IMR-90 (cell line): ENCODE measurements around the gene ZNRF3.

Experiments used
- CEBPB ChIP-seq: IDR thresholded peaks from 2 replicates; pipeline ENCODE4 v1.6.1; 2012; ENCODE audit warnings: low read depth, low read length, improper control_type of control experiment
- MAFK ChIP-seq: IDR thresholded peaks from 2 replicates; pipeline ENCODE4 v1.6.1; 2012; ENCODE audit warnings: low read depth, low read length, improper control_type of control experiment
- POLR2A ChIP-seq: IDR thresholded peaks from 2 replicates; pipeline ENCODE4 v1.6.1; 2012; ENCODE audit warnings: mild to moderate bottlenecking, low read depth, low read length
- TF ChIP-seq, protein P1 (sequence below): conservative IDR thresholded peaks from 2 replicates; pipeline ENCODE4 v1.5.1; 2012; ENCODE audit warnings: mild to moderate bottlenecking, low read depth, low read length, improper control_type of control experiment

DNA sequence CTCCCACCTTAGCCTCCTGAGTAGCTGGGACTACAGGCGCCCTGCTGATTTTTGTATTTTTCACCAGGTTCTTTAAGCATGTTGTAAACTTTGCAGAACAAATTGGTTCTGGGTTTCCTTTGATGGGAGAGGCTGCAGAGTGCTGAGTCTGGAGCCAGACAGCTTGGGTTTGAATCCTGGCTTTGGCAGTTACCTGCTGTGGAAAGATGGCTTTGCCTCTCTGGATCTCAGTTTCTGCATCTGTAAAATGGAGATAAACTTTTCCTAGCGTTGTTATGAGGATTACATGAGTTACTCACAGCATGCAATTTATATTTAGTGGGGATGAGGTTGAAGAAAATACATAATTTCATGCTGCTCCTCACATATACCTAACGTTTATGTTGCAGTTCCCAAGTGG is 19.1 kb downstream of the ZNRF3 start:
- TF ChIP-seq, protein P1, sequence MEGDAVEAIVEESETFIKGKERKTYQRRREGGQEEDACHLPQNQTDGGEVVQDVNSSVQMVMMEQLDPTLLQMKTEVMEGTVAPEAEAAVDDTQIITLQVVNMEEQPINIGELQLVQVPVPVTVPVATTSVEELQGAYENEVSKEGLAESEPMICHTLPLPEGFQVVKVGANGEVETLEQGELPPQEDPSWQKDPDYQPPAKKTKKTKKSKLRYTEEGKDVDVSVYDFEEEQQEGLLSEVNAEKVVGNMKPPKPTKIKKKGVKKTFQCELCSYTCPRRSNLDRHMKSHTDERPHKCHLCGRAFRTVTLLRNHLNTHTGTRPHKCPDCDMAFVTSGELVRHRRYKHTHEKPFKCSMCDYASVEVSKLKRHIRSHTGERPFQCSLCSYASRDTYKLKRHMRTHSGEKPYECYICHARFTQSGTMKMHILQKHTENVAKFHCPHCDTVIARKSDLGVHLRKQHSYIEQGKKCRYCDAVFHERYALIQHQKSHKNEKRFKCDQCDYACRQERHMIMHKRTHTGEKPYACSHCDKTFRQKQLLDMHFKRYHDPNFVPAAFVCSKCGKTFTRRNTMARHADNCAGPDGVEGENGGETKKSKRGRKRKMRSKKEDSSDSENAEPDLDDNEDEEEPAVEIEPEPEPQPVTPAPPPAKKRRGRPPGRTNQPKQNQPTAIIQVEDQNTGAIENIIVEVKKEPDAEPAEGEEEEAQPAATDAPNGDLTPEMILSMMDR, result no peak
- TF ChIP-seq MAFK (no peak), POLR2A (no peak), CEBPB (no peak)
